Prostate gland (tissue), 2 donors: ENCODE measurements around the gene TCAP. TPM values are rescaled to one million over a fixed set of nuclear protein-coding genes. Genes with fewer than 3 reads are reported as not detected.

Source experiments
- DNase-seq: peaks from one replicate; pipeline ENCODE4 v3.0.0-alpha.2; 2019; ENCODE audit warnings: low spot score
- H3K27ac ChIP-seq, 2 donors: fragments of 200-600 bp; sonication (generic); 2 replicates each; pipeline ENCODE4 v1.5.1; 2017 to 2019
- H3K27me3 ChIP-seq: fragments of 200-600 bp; sonication (generic); replicated peaks from 2 replicates; pipeline ENCODE4 v1.5.1; 2019; ENCODE audit not compliant: insufficient read depth
- H3K36me3 ChIP-seq, 2 donors: fragments of 200-600 bp; sonication (generic); 1 replicate in 1 of 2; 2 replicates in 1 of 2; pipeline versions ENCODE4 v1.5.1 to v1.8.1; 2017 to 2019
- H3K4me1 ChIP-seq: fragments of 200-600 bp; sonication (generic); replicated peaks from 2 replicates; pipeline ENCODE4 v1.5.1; 2019
- H3K4me3 ChIP-seq, 2 donors: fragments of 200-600 bp; sonication (generic); 2 replicates each; pipeline ENCODE4 v1.5.1; 2017 to 2019
- H3K9me3 ChIP-seq: fragments of 200-600 bp; sonication (generic); 2 replicates; pipeline ENCODE4 v1.5.1; 2017
- CTCF ChIP-seq, 4 experiments: fragments of 200-600 bp in 2 of 4; fragments of 450-650 bp in 2 of 4; sonication (generic) in 2 of 4; IDR thresholded peaks; 1 replicate in 3 of 4; 2 replicates in 1 of 4; pipeline ENCODE4 v1.5.1; 2016 to 2019; ENCODE audit warnings: antibody characterized with exemption in 4 of 4, mild to moderate bottlenecking in 2 of 4, moderate library complexity in 2 of 4
- POLR2A ChIP-seq: fragments of 450-650 bp; IDR thresholded peaks from one replicate; pipeline ENCODE4 v1.6.1; 2016; ENCODE audit warnings: antibody characterized with exemption, mild to moderate bottlenecking
- POLR2AphosphoS5 ChIP-seq: sonication (generic); formaldehyde crosslinking; IDR thresholded peaks from one replicate; pipeline ENCODE4 v1.6.1; 2017; ENCODE audit warnings: antibody characterized with exemption
- WGBS: methylation state at CpG from one replicate; pipeline ENCODE4 v1.1.5; 2018; 5-methylcytosine and 5-hydroxymethylcytosine counted together
- intact Hi-C: fragments of 100-400 bp; cut with DNase I; formaldehyde crosslinking; loops from one replicate; pipeline ENCODE4 v1.14.2; 2022
- total RNA-seq, 2 donors: library from RNA; depleted of rRNA; stranded (reverse); fragments of >200 nt; gene quantifications; one replicate each; pipeline ENCODE4 v1.1.0, GENCODE V29; 2016

Gene TCAP
- total RNA-seq, 2 donors from 2014 or later = 4.3 to 44.3 TPM

GRCh38 chr17:39642291-39643074 is 22.7 kb upstream of the TCAP start:
- DNase-seq = no peak
- Histone ChIP-seq H3K27ac (no peak overlapping the region), H3K4me3 (no peak overlapping the region), H3K36me3 (no peaks in the 10 kb centered on the region), H3K9me3 (no peaks in the 10 kb centered on the region), H3K27me3 (no peaks in the 10 kb centered on the region), H3K4me1 (peaks cover 13% of the 10 kb centered on the region)
- intact Hi-C loops = no loop called here
- TF ChIP-seq POLR2AphosphoS5 (no peak), CTCF (IDR thresholded peaks at IDR 0.05) (no peak), POLR2A (no peak)
- WGBS = 76% methylated on average over 9 of the region's 9 CpGs

GRCh38 chr17:39643271-39643670 is 21.9 kb upstream of the TCAP start:
- peaks cover 7% of the 10 kb centered on the region for H3K4me1 ChIP-seq
- no peak overlapping the region for H3K27ac ChIP-seq
- no peak overlapping the region for H3K4me3 ChIP-seq
- intact Hi-C loops = no loop called here
- no peaks in the 10 kb centered on the region for H3K36me3 ChIP-seq
- WGBS = 67% methylated on average over 4 of the region's 4 CpGs
- TF ChIP-seq CTCF (IDR thresholded peaks at IDR 0.05) = no peak
- no peak for TF ChIP-seq POLR2A
- no peak for TF ChIP-seq POLR2AphosphoS5
- DNase-seq = no peak
- no peaks in the 10 kb centered on the region for H3K27me3 ChIP-seq
- H3K9me3 ChIP-seq = no peaks in the 10 kb centered on the region

GRCh38 chr17:39647256-39647655 is 17.9 kb upstream of the TCAP start:
- intact Hi-C loops = no loop called here
- TF ChIP-seq POLR2AphosphoS5 (no peak), CTCF (IDR thresholded peaks at IDR 0.05) (no peak), POLR2A (no peak)
- Histone ChIP-seq H3K27ac (no peak overlapping the region), H3K9me3 (no peaks in the 10 kb centered on the region), H3K4me3 (no peak overlapping the region), H3K27me3 (no peaks in the 10 kb centered on the region), H3K36me3 (no peaks in the 10 kb centered on the region), H3K4me1 (peaks cover 7% of the 10 kb centered on the region)
- no peak for DNase-seq
- 80% methylated on average over 5 of the region's 5 CpGs for WGBS

GRCh38 chr17:39648616-39649366 is 16.4 kb upstream of the TCAP start:
- DNase-seq = no peak
- no peaks in the 10 kb centered on the region for H3K27me3 ChIP-seq
- H3K4me1 ChIP-seq = peaks cover 15% of the 10 kb centered on the region
- no peaks in the 10 kb centered on the region for H3K9me3 ChIP-seq
- no peak overlapping the region for H3K4me3 ChIP-seq
- TF ChIP-seq POLR2AphosphoS5 (no peak), CTCF (IDR thresholded peaks at IDR 0.05) (no peak), POLR2A (no peak)
- WGBS = 86% methylated on average over 15 of the region's 15 CpGs
- no peaks in the 10 kb centered on the region for H3K36me3 ChIP-seq
- no peak overlapping the region for H3K27ac ChIP-seq
- intact Hi-C loops = no loop called here
